Coronary artery (tissue), 2 donors: ENCODE results near the gene CTNNA2.

Experiments
- DNase-seq: peaks from one replicate; pipeline ENCODE4 v3.0.0-alpha.2; 2017; ENCODE audit warnings: low spot score
- H3K27ac ChIP-seq, 2 donors: fragments of 200-600 bp; sonication (generic); one replicate each; pipeline ENCODE4 v1.5.1; 2016 to 2019
- H3K4me3 ChIP-seq: fragments of 200-600 bp; sonication (generic); 2 replicates; pipeline ENCODE4 v1.5.1; 2016; ENCODE audit warnings: mild to moderate bottlenecking, moderate library complexity
- TF ChIP-seq, protein P1 (sequence below): fragments of 200-600 bp; sonication (generic); IDR thresholded peaks from one replicate; pipeline ENCODE4 v1.5.1; 2019; ENCODE audit warnings: antibody characterized with exemption

CTNNA2 gene

GRCh38 chr2:79611448-79612016 is 98.7 kb downstream of the CTNNA2 start:
- DNase-seq: no peak
- Histone ChIP-seq H3K4me3 (no peak overlapping the region), H3K27ac (no peak overlapping the region)
- TF ChIP-seq, protein P1, sequence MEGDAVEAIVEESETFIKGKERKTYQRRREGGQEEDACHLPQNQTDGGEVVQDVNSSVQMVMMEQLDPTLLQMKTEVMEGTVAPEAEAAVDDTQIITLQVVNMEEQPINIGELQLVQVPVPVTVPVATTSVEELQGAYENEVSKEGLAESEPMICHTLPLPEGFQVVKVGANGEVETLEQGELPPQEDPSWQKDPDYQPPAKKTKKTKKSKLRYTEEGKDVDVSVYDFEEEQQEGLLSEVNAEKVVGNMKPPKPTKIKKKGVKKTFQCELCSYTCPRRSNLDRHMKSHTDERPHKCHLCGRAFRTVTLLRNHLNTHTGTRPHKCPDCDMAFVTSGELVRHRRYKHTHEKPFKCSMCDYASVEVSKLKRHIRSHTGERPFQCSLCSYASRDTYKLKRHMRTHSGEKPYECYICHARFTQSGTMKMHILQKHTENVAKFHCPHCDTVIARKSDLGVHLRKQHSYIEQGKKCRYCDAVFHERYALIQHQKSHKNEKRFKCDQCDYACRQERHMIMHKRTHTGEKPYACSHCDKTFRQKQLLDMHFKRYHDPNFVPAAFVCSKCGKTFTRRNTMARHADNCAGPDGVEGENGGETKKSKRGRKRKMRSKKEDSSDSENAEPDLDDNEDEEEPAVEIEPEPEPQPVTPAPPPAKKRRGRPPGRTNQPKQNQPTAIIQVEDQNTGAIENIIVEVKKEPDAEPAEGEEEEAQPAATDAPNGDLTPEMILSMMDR: no peak

- no peak overlapping the region for H3K4me3 ChIP-seq
- no peak for DNase-seq
- TF ChIP-seq, protein P1: no peak
- H3K27ac ChIP-seq: no peak overlapping the region
Measured at GRCh38 chr2:79612999-79613398, 100.1 kb downstream of the CTNNA2 start.

DNA sequence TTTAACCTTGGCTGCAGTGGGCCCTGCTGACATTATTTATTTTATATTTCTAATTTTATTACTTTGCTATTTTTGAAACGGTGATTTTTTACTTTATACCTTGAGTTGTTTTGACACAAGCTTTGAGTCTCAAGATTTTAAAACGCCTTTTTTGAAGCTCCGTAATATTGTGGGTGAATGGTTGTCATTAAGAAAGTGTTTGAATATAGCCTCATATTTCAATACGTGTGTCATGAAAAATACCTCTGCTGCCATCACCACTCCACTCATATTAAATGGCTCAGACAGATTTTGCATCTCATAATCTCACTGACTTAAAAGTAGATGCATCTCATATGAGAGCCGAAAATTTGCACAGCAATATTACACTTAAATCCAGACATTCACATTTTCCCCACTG is 106.6 kb downstream of the CTNNA2 start:
- TF ChIP-seq, protein P1: no peak
- no peak for DNase-seq
- Histone ChIP-seq H3K4me3 (no peak overlapping the region), H3K27ac (no peak overlapping the region)

GRCh38 chr2:79619976-79620375 is 107.1 kb downstream of the CTNNA2 start:
- TF ChIP-seq, protein P1: no peak
- Histone ChIP-seq H3K4me3 (no peak overlapping the region), H3K27ac (no peak overlapping the region)
- DNase-seq: no peak

GRCh38 chr2:79620679-79621078 is 107.8 kb downstream of the CTNNA2 start:
- DNase-seq: no peak

GRCh38 chr2:79621252-79621651 is 108.4 kb downstream of the CTNNA2 start:
- Histone ChIP-seq H3K27ac (no peak overlapping the region), H3K4me3 (no peak overlapping the region)
- no peak for DNase-seq
- TF ChIP-seq, protein P1: no peak

More at GRCh38 chr2:79620679-79621078, 107.8 kb downstream of the CTNNA2 start:
- Histone ChIP-seq H3K4me3 (no peak overlapping the region), H3K27ac (no peak overlapping the region)
- TF ChIP-seq, protein P1: no peak

- no peak for DNase-seq
- Histone ChIP-seq H3K4me3 (no peak overlapping the region), H3K27ac (no peak overlapping the region)
- TF ChIP-seq, protein P1: no peak
Measured at GRCh38 chr2:79621755-79622154, 108.9 kb downstream of the CTNNA2 start.
